Endothelial cell of umbilical vein (primary cell): Measurements from ENCODE around the gene ANKRD33B. TPM values are rescaled to one million over a fixed set of nuclear protein-coding genes. Genes with fewer than 3 reads are reported as not detected.

Experiments
- BruUV-seq: library from RNA; stranded (reverse); fragments of 400-500 nt; replicated peaks from 2 replicates; lab custom pipeline; 2021; lab: Mats Ljungman, UMichigan
- CTCF ChIA-PET: fragments of 300-600, 350-600 bp; sonication (Branson Sonifier 250); formaldehyde crosslinking; loops from one replicate; lab custom pipeline; 2021; ENCODE audit warnings: antibody characterized with exemption, inconsistent platforms; lab: Charles Lee
- POLR2A ChIA-PET: fragments of 300-600, 350-600 bp; sonication (Branson Sonifier 250); formaldehyde crosslinking; loops from one replicate; lab custom pipeline; 2021; ENCODE audit warnings: antibody characterized with exemption, inconsistent platforms; lab: Charles Lee
- DNase-seq: peaks from one replicate; pipeline ENCODE4 v3.0.0-alpha.2; 2011; ENCODE audit warnings: low read depth, low spot score
- FAIRE-seq: peaks from 2 replicates; lab custom pipeline; 2011; peaks lifted over from hg19 to GRCh38; lab: Jason Lieb, UNC
- H2AFZ ChIP-seq: 2 replicates; pipeline ENCODE4 v1.6.0; 2012; ENCODE audit warnings: low read depth, low read length, control low read depth, inconsistent platforms
- H3K27ac ChIP-seq: 2 replicates; pipeline ENCODE4 v1.5.1; 2011; ENCODE audit warnings: low read depth, mild to moderate bottlenecking, control low read depth, low read length, moderate library complexity; ENCODE audit not compliant: insufficient read depth
- H3K27me3 ChIP-seq, 2 experiments: 2 replicates each; pipeline versions ENCODE4 v1.6.0 to v1.6.1; 2011; ENCODE audit warnings: low read length in 2 of 2, mixed read lengths in 1 of 2; ENCODE audit not compliant: control insufficient read depth in 2 of 2, insufficient read depth in 2 of 2
- H3K36me3 ChIP-seq, 2 experiments: 2 replicates in 1 of 2; 3 replicates in 1 of 2; pipeline ENCODE4 v1.5.1; 2011; ENCODE audit warnings: low read length in 2 of 2, mild to moderate bottlenecking in 1 of 2, moderate library complexity in 1 of 2; ENCODE audit not compliant: control insufficient read depth in 2 of 2, insufficient read depth in 2 of 2; ENCODE audit errors: extremely low read depth in 1 of 2
- H3K4me1 ChIP-seq: 3 replicates; pipeline ENCODE4 v1.5.1; 2011; ENCODE audit warnings: mild to moderate bottlenecking, low read length; ENCODE audit not compliant: control insufficient read depth, insufficient read depth; ENCODE audit errors: extremely low read depth
- H3K4me2 ChIP-seq: 2 replicates; pipeline ENCODE4 v1.6.1; 2011; ENCODE audit warnings: low read length, control low read depth, mixed read lengths; ENCODE audit not compliant: insufficient read depth
- H3K4me3 ChIP-seq, 3 experiments: fragments of 200-600 bp in 1 of 3; sonication (generic), shearing (Covaris generic) in 1 of 3; replicated peaks in 1 of 3; 2 replicates each; pipeline ENCODE4 v1.5.1; 2011 to 2016; ENCODE audit warnings: control low read depth in 3 of 3, low read length in 3 of 3, mild to moderate bottlenecking in 2 of 3, inconsistent platforms in 1 of 3, low read depth in 1 of 3, moderate library complexity in 1 of 3; ENCODE audit not compliant: insufficient read depth in 1 of 3
- H3K79me2 ChIP-seq: 2 replicates; pipeline ENCODE4 v1.6.0; 2012; ENCODE audit warnings: low read length, inconsistent platforms; ENCODE audit not compliant: control insufficient read depth, insufficient read depth
- H3K9ac ChIP-seq: replicated peaks from 2 replicates; pipeline ENCODE3; 2011; ENCODE audit warnings: low read length, control low read depth; ENCODE audit not compliant: insufficient read depth; ENCODE audit errors: extremely low read depth
- H3K9me1 ChIP-seq: replicated peaks from 3 replicates; pipeline ENCODE4 v1.6.0; 2011; ENCODE audit warnings: mild to moderate bottlenecking, low read length; ENCODE audit not compliant: control insufficient read depth, insufficient read depth; ENCODE audit errors: extremely low read depth
- H3K9me3 ChIP-seq: replicated peaks from 2 replicates; pipeline ENCODE4 v1.5.1; 2012; ENCODE audit warnings: low read length, inconsistent platforms; ENCODE audit not compliant: control insufficient read depth, insufficient read depth
- H4K20me1 ChIP-seq: replicated peaks from 2 replicates; pipeline ENCODE3; 2011; ENCODE audit warnings: mild to moderate bottlenecking, low read length; ENCODE audit not compliant: control insufficient read depth, insufficient read depth; ENCODE audit errors: extremely low read depth
- CTCF ChIP-seq, 2 donors: IDR thresholded peaks; 1 replicate in 1 of 2; 2 replicates in 1 of 2; pipeline ENCODE4 v1.5.1; 2011; ENCODE audit warnings: low read length in 2 of 2, mild to moderate bottlenecking in 2 of 2, moderate library complexity in 2 of 2, control low read depth in 1 of 2, inconsistent platforms in 1 of 2, low read depth in 1 of 2; ENCODE audit not compliant: insufficient read depth in 1 of 2; ENCODE audit errors: extremely low read depth in 1 of 2
- EZH2 ChIP-seq: IDR thresholded peaks from 2 replicates; pipeline ENCODE4 v1.6.1; 2012; ENCODE audit warnings: borderline replicate concordance, low read depth, mild to moderate bottlenecking, moderate library complexity, low read length, inconsistent platforms; ENCODE audit not compliant: severe bottlenecking
- FOS ChIP-seq: IDR thresholded peaks from 2 replicates; pipeline ENCODE4 v1.6.1; 2011; ENCODE audit warnings: mild to moderate bottlenecking, low read length, moderate library complexity, borderline replicate concordance; ENCODE audit not compliant: insufficient read depth
- GATA2 ChIP-seq: IDR thresholded peaks from 2 replicates; pipeline ENCODE4 v1.7.0; 2011; ENCODE audit warnings: low read depth, mild to moderate bottlenecking, moderate library complexity, mixed read lengths, low read length; ENCODE audit not compliant: insufficient read length, insufficient read depth
- JUN ChIP-seq: IDR thresholded peaks from 2 replicates; pipeline ENCODE4 v1.6.1; 2011; ENCODE audit warnings: borderline replicate concordance, low read depth; ENCODE audit not compliant: insufficient read length, insufficient read depth
- MAX ChIP-seq: IDR thresholded peaks from 2 replicates; pipeline ENCODE4 v1.6.1; 2011; ENCODE audit not compliant: insufficient read depth, insufficient read length
- MYC ChIP-seq: IDR thresholded peaks from one replicate; pipeline ENCODE4 v1.6.1; 2011; ENCODE audit warnings: mild to moderate bottlenecking, low read depth, low read length
- POLR2A ChIP-seq: IDR thresholded peaks from 2 replicates; pipeline ENCODE4 v1.6.1; 2012; ENCODE audit warnings: low read depth, mild to moderate bottlenecking, control low read depth, low read length
- POLR2AphosphoS5 ChIP-seq: IDR thresholded peaks from 2 replicates; pipeline ENCODE4 v1.6.1; 2012; ENCODE audit warnings: low read depth, mild to moderate bottlenecking, control low read depth, low read length, moderate library complexity; ENCODE audit not compliant: insufficient read depth
- dilution Hi-C: fragments of 300-500 bp; cut with MboI; formaldehyde crosslinking; loops from one replicate; pipeline ENCODE4 v1.15.0; 2019; ENCODE audit warnings: low sequenced_read_pairs; ENCODE audit not compliant: extremely low pct_ligation_motif_present
- intact Hi-C: fragments of 100-400 bp; cut with micrococcal nuclease; formaldehyde crosslinking; loops from one replicate; pipeline ENCODE4 v1.10.0; 2022
- polyA plus RNA-seq, 4 experiments: library from polyadenylated mRNA; depleted of rRNA in 3 of 4; stranded (reverse) in 3 of 4; unstranded in 1 of 4; fragments of >200 nt; gene quantifications; 2 replicates each; pipeline versions ENCODE4 v1.2.1 to v1.2.3, GENCODE V29; 2011 to 2012; ENCODE audit warnings: missing spikeins in 1 of 4
- total RNA-seq: library from RNA; stranded (reverse); gene quantifications from 2 replicates; pipeline ENCODE4 v1.2.3, GENCODE V29; 2021

Gene ANKRD33B
- total and polyA plus RNA-seq, 2 donors (not counting 3 experiments of a cell fraction or from before 2014, with no cell fraction given): 2.4 to 5.4 TPM

GRCh38 chr5:10653751-10654400, 90.0 kb downstream of the ANKRD33B start:
- TF ChIP-seq MYC: no peak
- TF ChIP-seq FOS: no peak
- no peak for TF ChIP-seq POLR2A
- no peak for TF ChIP-seq JUN
- no peak for TF ChIP-seq POLR2AphosphoS5
- TF ChIP-seq CTCF (IDR thresholded peaks at IDR 0.05; ENCODE audit: extremely low read depth in 1 of 2, insufficient read depth in 1 of 2, low read depth in 1 of 2, low read length in 2 of 2): no peak
- no peak for TF ChIP-seq EZH2
- TF ChIP-seq MAX: no peak
- TF ChIP-seq GATA2: no peak
- dilution Hi-C loops (no loop called here), intact Hi-C loops (no loop called here)
- BruUV-seq: no TSS peak
- CTCF ChIA-PET: interaction anchor here (1.0 kb wide), 1 partner anchor 10 kb away, joined by 3 read pairs; no protein-coding TSS in a partner anchor
- H4K20me1 ChIP-seq: no peaks in the 10 kb centered on the region
- H3K9me1 ChIP-seq: no peaks in the 10 kb centered on the region
- POLR2A ChIA-PET: no interaction called here
- no peaks in the 10 kb centered on the region for H3K36me3 ChIP-seq
- H3K9me3 ChIP-seq: no peaks in the 10 kb centered on the region
- no peak overlapping the region for H3K27ac ChIP-seq
- no peak overlapping the region for H3K4me3 ChIP-seq
- H3K4me1 ChIP-seq: no peaks in the 10 kb centered on the region
- H3K79me2 ChIP-seq: no peaks in the 10 kb centered on the region
- H3K9ac ChIP-seq: no peak overlapping the region
- no peak for DNase-seq
- H2AFZ ChIP-seq: no peak overlapping the region
- FAIRE-seq: no peak
- no peaks in the 10 kb centered on the region for H3K27me3 ChIP-seq
- no peak overlapping the region for H3K4me2 ChIP-seq
